HepG2 (cell line): Measurements from ENCODE around the gene ULK4. TPM values are rescaled to one million over a fixed set of nuclear protein-coding genes. Genes with fewer than 3 reads are reported as not detected.

Source experiments
- AKAP8 ChIP-seq: sonication (generic); formaldehyde crosslinking; IDR thresholded peaks from 2 replicates; pipeline ENCODE4 v1.5.1; 2020; ENCODE audit warnings: mild to moderate bottlenecking, missing genetic modification reagents
- CC2D1A ChIP-seq: sonication (generic); formaldehyde crosslinking; IDR thresholded peaks from 2 replicates; pipeline ENCODE4 v1.8.1; 2023; ENCODE audit warnings: mild to moderate bottlenecking, missing genetic modification reagents
- DZIP1 ChIP-seq: sonication (generic); formaldehyde crosslinking; IDR thresholded peaks from 2 replicates; pipeline ENCODE4 v1.5.0; 2020; ENCODE audit warnings: mild to moderate bottlenecking, missing genetic modification reagents
- GATAD2A ChIP-seq: IDR thresholded peaks from 2 replicates; pipeline ENCODE4 v1.6.1; 2016
- GFI1 ChIP-seq: sonication (generic); formaldehyde crosslinking; IDR thresholded peaks from 2 replicates; pipeline ENCODE4 v1.5.0; 2020; ENCODE audit warnings: missing genetic modification reagents, mild to moderate bottlenecking, borderline replicate concordance
- HMGXB4 ChIP-seq, 2 experiments: sonication (generic) in 1 of 2; formaldehyde crosslinking in 1 of 2; IDR thresholded peaks; 2 replicates each; pipeline versions ENCODE4 v1.4.0 to v1.6.1; 2018 to 2020; ENCODE audit warnings: missing genetic modification reagents in 2 of 2, borderline replicate concordance in 1 of 2, low read depth in 1 of 2, mild to moderate bottlenecking in 1 of 2, missing biosample characterization in 1 of 2
- IRX3 ChIP-seq: sonication (generic); formaldehyde crosslinking; IDR thresholded peaks from 2 replicates; pipeline ENCODE4 v1.8.1; 2023; ENCODE audit warnings: mild to moderate bottlenecking, low read depth, missing genetic modification reagents, borderline replicate concordance
- MYNN ChIP-seq: sonication (generic); formaldehyde crosslinking; IDR thresholded peaks from 2 replicates; pipeline ENCODE4 v1.4.0; 2020; ENCODE audit warnings: mild to moderate bottlenecking, low read depth, missing genetic modification reagents
- NCOA2 ChIP-seq: sonication (generic); formaldehyde crosslinking; IDR thresholded peaks from 2 replicates; pipeline ENCODE4 v1.8.0; 2022; ENCODE audit warnings: inconsistent platforms
- NR2C2 ChIP-seq: sonication (generic); formaldehyde crosslinking; IDR thresholded peaks from 2 replicates; pipeline ENCODE4 v1.4.0; 2020; ENCODE audit warnings: missing genetic modification reagents, mild to moderate bottlenecking, moderate library complexity, borderline replicate concordance
- RCOR2 ChIP-seq: IDR thresholded peaks from 2 replicates; pipeline ENCODE4 v1.6.1; 2016; ENCODE audit warnings: missing biosample characterization, missing genetic modification reagents
- RFX1 ChIP-seq: fragments of 450-650 bp; IDR thresholded peaks from 2 replicates; pipeline ENCODE4 v1.6.1; 2017
- SSRP1 ChIP-seq: IDR thresholded peaks from 2 replicates; pipeline ENCODE4 v1.6.1; 2016; ENCODE audit warnings: control low read depth
- ZBTB1 ChIP-seq: sonication (generic); formaldehyde crosslinking; IDR thresholded peaks from 2 replicates; pipeline ENCODE4 v1.4.0; 2020; ENCODE audit warnings: missing genetic modification reagents, borderline replicate concordance
- ZNF30 ChIP-seq: sonication (generic); formaldehyde crosslinking; IDR thresholded peaks from 2 replicates; pipeline ENCODE4 v1.5.0; 2020; ENCODE audit warnings: mild to moderate bottlenecking, missing genetic modification reagents
- ZNF335 ChIP-seq: sonication (generic); formaldehyde crosslinking; IDR thresholded peaks from 2 replicates; pipeline ENCODE4 v1.4.0; 2020; ENCODE audit warnings: missing genetic modification reagents
- ZNF484 ChIP-seq: sonication (generic); formaldehyde crosslinking; IDR thresholded peaks from 2 replicates; pipeline ENCODE4 v1.5.1; 2020; ENCODE audit warnings: mild to moderate bottlenecking, low read depth, missing genetic modification reagents, borderline replicate concordance
- ZNF496 ChIP-seq: sonication (generic); formaldehyde crosslinking; IDR thresholded peaks from 2 replicates; pipeline ENCODE4 v1.8.1; 2023; ENCODE audit warnings: mild to moderate bottlenecking, moderate library complexity, missing genetic modification reagents; ENCODE audit not compliant: insufficient replicate concordance
- ZNF530 ChIP-seq: sonication (generic); formaldehyde crosslinking; IDR thresholded peaks from 2 replicates; pipeline ENCODE4 v1.5.0; 2020; ENCODE audit warnings: low read depth, mild to moderate bottlenecking, missing genetic modification reagents
- ZNF660 ChIP-seq: sonication (generic); formaldehyde crosslinking; IDR thresholded peaks from 2 replicates; pipeline ENCODE4 v1.5.1; 2020; ENCODE audit warnings: mild to moderate bottlenecking, low read depth, missing genetic modification reagents, borderline replicate concordance
- ZNF772 ChIP-seq: sonication (generic); formaldehyde crosslinking; IDR thresholded peaks from 2 replicates; pipeline ENCODE4 v1.5.0; 2020; ENCODE audit warnings: mild to moderate bottlenecking, missing genetic modification reagents
- ZNF878 ChIP-seq: sonication (generic); formaldehyde crosslinking; IDR thresholded peaks from 2 replicates; pipeline ENCODE4 v1.8.1; 2023; ENCODE audit warnings: mild to moderate bottlenecking, missing genetic modification reagents, moderate library complexity
- ZSCAN5A ChIP-seq: sonication (generic); formaldehyde crosslinking; IDR thresholded peaks from 2 replicates; pipeline ENCODE4 v1.8.0; 2022; ENCODE audit warnings: mild to moderate bottlenecking, missing genetic modification reagents, borderline replicate concordance
- polyA plus RNA-seq, 8 experiments: library from polyadenylated mRNA; depleted of rRNA in 3 of 8; stranded (reverse) in 7 of 8; unstranded in 1 of 8; fragments of >200 nt; fragmentation: Illumina TruSeq in 4 of 8; extraction: Trizol in 4 of 8; gene quantifications; 2 replicates each; pipeline versions ENCODE4 v1.2.1 to v1.2.3, GENCODE V29; 2011 to 2016; ENCODE audit warnings: low read depth in 4 of 8, missing spikeins in 1 of 8, mixed read lengths in 1 of 8; ENCODE audit not compliant: insufficient read depth in 1 of 8
- total RNA-seq, 5 experiments: library from RNA; depleted of rRNA; stranded (reverse); fragments of >200 nt; fragmentation: Illumina TruSeq; extraction: Trizol; gene quantifications; 2 replicates each; pipeline ENCODE4 v1.2.3, GENCODE V29; 2016; ENCODE audit warnings: low read depth in 1 of 5

Gene ULK4
- total and polyA plus RNA-seq, 2 of the 13 experiments (the other 11 are each of a cell fraction or from before 2014, with no cell fraction given) = 6.7 to 11.8 TPM

GRCh38 chr3:41247055-41248004 lies 714.6 kb downstream of the ULK4 start (continued):
- TF ChIP-seq ZSCAN5A (CRISPR knock-in tag) = no peak
- TF ChIP-seq GATAD2A (CRISPR knock-in tag) = peak; percentile 87
- TF ChIP-seq SSRP1 (CRISPR knock-in tag) = peak; percentile 62; the same call in 1 of the 2 replicates
- no peak for TF ChIP-seq DZIP1
- TF ChIP-seq CC2D1A (CRISPR knock-in tag) = no peak
- no peak for TF ChIP-seq IRX3 (CRISPR knock-in tag)
- 0 out of 2 replicates have a peak, but pooled peaks have one; percentile 31 for TF ChIP-seq AKAP8 (CRISPR knock-in tag)
- TF ChIP-seq RFX1 = no peak
- TF ChIP-seq ZNF660 (CRISPR knock-in tag) = no peak
- 0 out of 2 replicates have a peak, but pooled peaks have one; percentile 32 for TF ChIP-seq ZNF772 (CRISPR knock-in tag)
- TF ChIP-seq ZNF530 (CRISPR knock-in tag) = no peak
- TF ChIP-seq HMGXB4 (CRISPR knock-in tag; IDR thresholded peaks at IDR 0.05; ENCODE audit: borderline replicate concordance in 1 of 2, low read depth in 1 of 2) = no peak
- TF ChIP-seq ZNF878 (CRISPR knock-in tag) = no peak
- no peak for TF ChIP-seq ZNF484 (CRISPR knock-in tag)
- TF ChIP-seq ZNF335 (CRISPR knock-in tag) = no peak
- no peak for TF ChIP-seq ZNF30 (CRISPR knock-in tag)
- no peak for TF ChIP-seq MYNN (CRISPR knock-in tag)
- TF ChIP-seq GFI1 (CRISPR knock-in tag) = peak; percentile 88; the same call in 1 of the 2 replicates
- peak; percentile 90 for TF ChIP-seq NCOA2
- TF ChIP-seq RCOR2 (CRISPR knock-in tag) = peak; percentile 86; the same call in 1 of the 2 replicates
- TF ChIP-seq ZNF496 (CRISPR knock-in tag) = no peak
- TF ChIP-seq ZBTB1 (CRISPR knock-in tag) = no peak
- TF ChIP-seq NR2C2 (CRISPR knock-in tag) = no peak
